ENCODE measurements around the gene LRRC61.

- TF ChIP-seq CTCF (IDR thresholded peaks at IDR 0.05), result no peak
- TF ChIP-seq POLR2A (IDR thresholded peaks at IDR 0.05), result no peak
Measured at GRCh38 chr7:150351587-150352194, 28.5 kb downstream of the LRRC61 start.

Measured in thyroid gland (tissue), 4 donors.